Measurements from ENCODE around the gene HDAC9. TPM values are rescaled to one million over a fixed set of nuclear protein-coding genes. Genes with fewer than 3 reads are reported as not detected.

The HDAC9 gene
- total RNA-seq, 1 donor from 2014 or later, result 21.7 TPM

DNA sequence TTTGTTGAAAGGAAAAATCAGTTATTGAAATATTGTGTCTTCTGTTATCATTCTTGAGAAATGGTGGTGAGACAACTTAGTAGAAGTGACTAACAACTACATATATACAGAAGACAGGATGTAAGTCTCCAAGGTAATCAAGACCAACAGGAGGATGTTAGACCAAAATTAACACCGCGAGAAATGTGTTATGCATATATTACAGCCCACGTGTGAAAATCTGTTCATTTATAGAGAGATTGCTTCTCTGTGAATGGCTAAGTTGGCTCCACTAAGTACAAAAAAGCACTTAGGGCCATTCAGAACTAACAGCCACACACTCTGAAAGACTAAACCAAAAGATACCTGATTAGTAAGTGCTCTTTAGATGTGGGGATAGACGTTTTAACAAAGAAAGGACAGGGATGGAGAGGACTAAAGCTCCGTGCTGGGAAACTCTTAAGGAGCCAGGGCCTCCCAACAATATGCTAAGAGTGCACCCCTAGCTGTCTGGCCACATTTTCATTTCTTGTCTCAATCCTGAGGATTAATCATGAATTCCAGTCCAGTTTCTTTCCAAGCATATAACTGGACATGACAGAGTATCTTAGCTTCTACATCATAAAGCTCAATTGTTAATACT lies 26.5 kb downstream of the HDAC9 start:
- DNase-seq (ENCODE audit: low spot score), result no peak

DNA sequence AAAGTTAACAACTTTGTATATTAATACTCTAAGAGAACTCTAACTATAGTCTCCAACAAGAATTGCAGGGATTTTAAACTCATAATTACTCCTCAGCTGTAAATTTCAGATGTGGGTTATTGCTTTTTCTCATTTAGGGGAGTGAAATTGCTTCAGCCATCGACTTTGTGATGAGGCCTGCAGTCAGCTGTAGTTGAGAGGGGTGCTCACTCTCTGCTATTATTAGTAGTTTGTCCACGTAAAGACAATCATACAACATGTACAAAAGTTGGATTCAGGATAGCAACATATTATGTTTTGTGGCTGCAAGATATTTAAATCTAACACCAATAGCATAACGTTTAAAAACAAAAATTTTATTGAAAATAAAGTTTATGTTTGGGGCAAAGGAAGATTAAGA lies 28.7 kb downstream of the HDAC9 start:
- DNase-seq (ENCODE audit: low spot score), result no peak

DNA sequence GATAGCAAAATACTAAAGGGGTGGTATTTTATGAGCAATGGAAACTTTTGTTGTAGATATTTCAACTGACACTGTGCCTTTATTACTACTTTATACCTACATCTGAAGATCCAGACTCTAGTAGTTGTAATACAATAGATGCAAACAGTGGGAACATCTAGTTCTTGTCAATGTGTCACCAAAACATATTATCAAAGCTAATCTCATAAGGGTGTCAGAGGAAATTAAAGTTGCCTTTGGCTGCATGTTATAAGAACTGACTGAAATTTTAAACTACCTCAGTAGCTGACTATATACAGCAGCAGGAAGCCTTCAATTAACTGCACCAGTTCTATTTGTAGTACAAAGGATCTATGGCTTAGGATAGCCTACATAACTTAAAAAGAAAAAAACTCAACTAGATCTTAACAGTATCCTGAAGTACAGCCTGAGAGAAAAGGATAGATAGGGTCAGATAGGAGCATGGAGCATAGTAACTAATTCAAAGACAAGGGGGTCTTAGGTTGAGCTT lies 30.9 kb downstream of the HDAC9 start:
- no peak for DNase-seq (ENCODE audit: low spot score)

- DNase-seq (ENCODE audit: low spot score), result no peak
These were observed 33.7 kb downstream of the HDAC9 start for GRCh38 chr7:18529239-18529638.

GRCh38 chr7:18530224-18531179 lies 35.0 kb downstream of the HDAC9 start:
- DNase-seq (ENCODE audit: low spot score), result no peak

DNA sequence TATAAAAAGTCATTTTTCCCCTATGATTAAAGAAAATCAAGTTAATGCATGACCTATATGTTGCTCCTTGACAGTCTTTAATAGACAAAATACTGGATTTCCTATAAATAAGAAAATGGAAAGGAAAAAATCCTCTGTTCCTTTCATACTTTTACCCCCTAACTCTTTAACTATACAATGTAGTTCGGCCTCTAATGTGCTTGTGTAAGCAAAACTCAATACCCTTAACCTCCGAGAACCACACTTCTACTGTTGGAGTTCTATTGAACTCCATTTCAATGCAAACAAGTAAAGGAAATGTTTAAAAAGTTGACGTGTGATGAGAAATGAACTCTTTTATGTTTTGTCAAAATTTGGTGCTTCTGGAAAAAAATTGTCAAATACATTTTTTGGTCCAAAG lies 36.0 kb downstream of the HDAC9 start:
- DNase-seq (ENCODE audit: low spot score), result no peak

- DNase-seq (ENCODE audit: low spot score), result no peak
These were observed 37.3 kb downstream of the HDAC9 start for GRCh38 chr7:18532813-18533212.

DNA sequence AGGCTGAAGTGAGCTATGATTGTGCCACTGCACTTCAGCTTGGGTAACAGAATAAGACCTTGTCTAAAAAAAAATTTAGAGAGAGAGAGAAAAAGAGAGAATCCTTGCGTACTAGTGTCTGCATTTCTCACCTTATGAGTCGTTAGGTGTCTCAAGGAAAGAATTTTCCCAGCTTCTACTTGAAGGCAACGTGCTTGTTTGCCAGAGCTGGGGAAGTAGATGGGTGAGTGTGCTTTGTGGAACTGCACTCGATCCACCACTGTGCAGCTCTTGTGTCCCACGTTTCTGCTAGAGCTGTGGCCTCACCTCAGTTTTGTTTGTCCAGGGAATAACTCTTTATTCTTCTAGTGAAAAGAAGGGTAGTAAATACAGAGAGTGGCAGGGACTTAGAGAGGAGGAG lies 38.9 kb downstream of the HDAC9 start:
- DNase-seq (ENCODE audit: low spot score), result no peak

DNA sequence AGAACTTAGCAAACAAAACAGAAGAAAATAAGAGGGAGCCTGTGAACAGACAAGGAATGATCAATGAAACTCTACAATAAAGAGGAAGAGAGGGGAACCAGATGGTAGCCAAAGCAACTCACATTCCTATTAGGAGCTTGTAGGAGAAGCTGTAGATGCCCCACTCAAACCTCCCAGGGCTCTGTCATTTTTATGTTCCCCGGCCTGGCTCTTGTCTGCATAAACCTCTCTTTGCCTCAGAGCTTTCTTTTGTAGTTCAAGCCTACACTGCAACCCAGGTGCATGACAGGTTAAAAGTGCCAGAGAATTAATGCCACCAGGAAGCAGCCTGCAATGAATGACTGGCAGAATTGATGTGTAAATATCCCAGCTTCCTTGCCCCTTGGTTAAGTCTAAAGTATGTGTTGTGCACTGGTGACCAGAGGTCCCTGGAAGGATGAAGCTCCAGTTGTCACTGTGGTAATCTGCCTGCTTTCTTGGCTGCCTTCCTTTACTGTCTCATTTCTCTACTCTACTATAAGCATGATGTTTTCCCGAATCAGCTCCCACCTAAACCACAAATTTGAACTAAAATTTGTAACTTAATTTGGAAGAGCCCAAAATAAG lies 40.4 kb downstream of the HDAC9 start:
- no peak for DNase-seq (ENCODE audit: low spot score)

DNA sequence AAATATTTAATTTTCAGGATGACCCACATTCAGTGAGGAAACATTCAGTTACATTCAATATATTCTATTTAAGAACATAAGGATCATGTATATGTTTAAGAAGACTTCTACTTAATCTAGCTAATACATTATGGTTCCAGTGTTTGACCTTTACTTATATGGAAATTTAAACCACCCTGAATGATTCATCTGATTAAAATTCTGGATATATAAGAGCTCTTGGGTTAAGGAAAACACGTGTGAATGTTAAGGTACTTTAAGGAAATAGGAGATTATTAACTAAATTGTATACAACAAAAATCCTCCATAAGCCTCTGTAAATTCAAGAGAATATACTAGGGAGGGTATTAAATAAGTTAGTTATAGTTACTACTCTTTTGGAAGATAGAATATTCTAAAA lies 40.9 kb downstream of the HDAC9 start:
- DNase-seq (ENCODE audit: low spot score), result no peak

GRCh38 chr7:18538554-18539250 lies 43.2 kb downstream of the HDAC9 start:
- DNase-seq (ENCODE audit: low spot score), result no peak

GRCh38 chr7:18540396-18540795 lies 44.8 kb downstream of the HDAC9 start:
- no peak for DNase-seq (ENCODE audit: low spot score)

GRCh38 chr7:18541181-18541870 lies 45.8 kb downstream of the HDAC9 start:
- DNase-seq (ENCODE audit: low spot score), result no peak

DNA sequence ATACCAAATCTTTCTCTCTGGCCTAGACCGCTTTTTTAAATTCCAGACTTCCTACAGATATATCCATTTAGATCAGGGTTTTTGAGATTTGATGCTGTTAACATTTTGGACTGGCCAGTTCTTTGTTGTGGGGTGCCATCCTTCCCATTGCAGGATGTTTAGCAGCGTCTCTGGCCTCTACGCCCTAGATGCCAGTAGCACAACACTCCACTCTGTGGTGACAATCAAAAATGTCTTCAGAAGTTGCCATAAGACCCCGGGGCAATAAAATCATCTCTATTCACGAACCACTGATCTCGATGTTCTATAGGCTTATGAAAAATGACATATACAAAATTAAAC lies 46.3 kb downstream of the HDAC9 start:
- DNase-seq (ENCODE audit: low spot score), result no peak

DNA sequence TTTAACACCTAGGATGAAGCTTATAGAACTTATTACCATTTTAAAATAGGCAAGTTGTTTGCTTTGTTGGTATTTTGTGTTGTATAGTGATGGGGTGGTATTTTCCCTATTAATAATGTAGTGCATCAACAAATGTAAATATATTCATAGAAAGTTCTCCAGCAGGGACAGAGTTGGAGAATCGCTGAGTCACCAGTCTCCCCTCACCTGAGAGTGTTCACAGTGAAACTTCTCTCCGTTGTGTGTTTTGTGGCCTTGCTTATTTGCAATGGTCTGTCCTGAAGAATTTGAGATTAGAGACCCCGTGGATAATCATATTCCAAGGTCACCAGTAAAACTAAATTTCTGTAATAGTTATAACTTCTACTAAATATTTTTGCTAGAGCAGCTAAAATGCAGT lies 51.0 kb downstream of the HDAC9 start:
- DNase-seq (ENCODE audit: low spot score), result no peak

DNA sequence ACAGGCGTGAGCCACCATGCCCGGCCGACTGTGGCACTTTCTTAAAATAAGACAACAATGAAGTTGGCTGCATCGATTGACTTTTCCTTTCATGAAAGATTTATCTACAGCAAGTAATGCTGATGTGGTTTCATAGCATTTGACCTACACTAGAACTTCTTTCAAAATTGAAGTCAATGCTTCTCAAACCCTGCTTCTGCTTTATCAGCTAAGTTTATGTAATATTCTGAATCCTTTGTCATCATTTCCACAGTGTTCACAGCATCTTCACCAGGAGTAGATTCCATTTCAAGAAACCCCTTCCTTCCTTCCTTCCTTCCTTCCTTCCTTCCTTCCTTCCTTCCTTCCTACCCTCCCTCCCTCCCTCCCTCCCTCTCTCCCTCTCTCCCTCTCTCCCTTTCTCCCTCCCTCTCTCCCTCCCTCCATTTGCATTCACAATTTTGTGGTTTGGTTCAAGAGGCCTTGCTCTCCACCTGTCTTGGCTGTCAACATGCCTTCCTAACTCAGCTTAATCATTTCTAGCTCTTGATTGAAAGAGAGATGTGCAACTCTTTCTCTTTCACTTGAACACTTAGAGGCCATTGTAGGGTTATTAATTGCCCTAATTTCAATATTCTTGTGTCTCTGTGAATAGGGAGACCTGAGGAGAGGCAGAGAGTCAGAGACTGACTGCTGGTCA lies 52.1 kb downstream of the HDAC9 start:
- DNase-seq (ENCODE audit: low spot score), result no peak

DNA sequence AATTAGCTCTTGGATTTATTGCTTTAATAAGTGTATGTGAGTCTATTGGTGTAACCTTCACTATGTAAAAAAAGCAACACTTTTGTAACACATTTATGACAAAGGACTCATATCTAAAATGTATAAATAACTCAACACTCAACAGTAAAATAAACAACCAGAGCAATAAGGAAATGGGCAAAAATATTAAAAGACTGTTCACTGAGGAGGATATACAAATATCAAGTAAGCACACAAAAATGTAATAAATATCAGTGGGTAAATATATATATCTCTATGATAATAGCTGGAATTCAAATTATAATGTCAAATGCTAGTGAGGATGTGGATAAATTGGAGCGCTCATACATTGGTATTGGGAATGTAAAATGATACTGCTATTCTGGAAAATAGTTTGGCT lies 53.0 kb downstream of the HDAC9 start:
- DNase-seq (ENCODE audit: low spot score), result no peak

- no peak for DNase-seq (ENCODE audit: low spot score)
These were observed 55.0 kb downstream of the HDAC9 start for GRCh38 chr7:18550574-18550973.

DNA sequence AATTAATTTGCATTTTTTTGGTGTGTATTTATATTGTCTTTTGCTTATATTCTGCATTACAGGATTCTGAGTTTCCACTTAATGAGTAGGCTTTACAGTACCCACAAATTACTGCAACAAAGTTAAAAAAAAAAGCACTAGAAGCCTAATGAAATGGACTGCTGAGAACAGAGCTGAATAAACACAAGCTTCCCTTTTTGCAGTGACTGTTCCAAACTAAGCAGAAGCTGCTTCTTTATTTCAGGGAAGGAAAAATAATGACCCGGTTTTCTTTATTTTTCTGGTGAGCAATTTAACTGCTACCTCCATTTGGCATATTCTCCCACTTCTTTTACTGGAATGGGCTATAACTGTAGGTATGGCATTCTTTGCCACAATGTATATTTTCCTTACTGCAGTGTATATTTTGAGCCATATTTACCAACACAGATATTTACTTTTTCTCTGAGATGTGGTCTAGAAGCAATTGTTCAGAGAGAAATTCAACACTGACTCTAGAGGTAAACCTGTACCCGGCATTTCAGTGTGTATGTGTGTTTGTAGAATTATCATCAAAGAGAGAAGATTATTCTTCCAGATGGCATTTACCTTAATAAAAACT lies 56.9 kb downstream of the HDAC9 start:
- DNase-seq (ENCODE audit: low spot score), result no peak
